C4-2B (cell line): ENCODE data around the gene SIK3.

ENCODE experiments used
- CTCF ChIP-seq: fragments of 450-650 bp; conservative IDR thresholded peaks from 2 replicates; pipeline ENCODE4 v1.5.1; 2017; ENCODE audit warnings: mild to moderate bottlenecking
- ZFX ChIP-seq: fragments of 450-650 bp; IDR thresholded peaks from 2 replicates; pipeline ENCODE4 v1.6.1; 2017

GRCh38 chr11:116973270-116973669 is 125.0 kb downstream of the SIK3 start:
- no peak for TF ChIP-seq CTCF
- no peak for TF ChIP-seq ZFX
